Measurements from ENCODE around the gene LDLRAD2. TPM values are rescaled to one million over a fixed set of nuclear protein-coding genes. Genes with fewer than 3 reads are reported as not detected.
"Not testable (repeated sequence)": the region's sequence is repeated elsewhere in the genome, so short reads cannot be mapped to it uniquely, and the experiment has no call there.

The LDLRAD2 gene
- total RNA-seq, 1 donor from 2014 or later: not detected

DNA sequence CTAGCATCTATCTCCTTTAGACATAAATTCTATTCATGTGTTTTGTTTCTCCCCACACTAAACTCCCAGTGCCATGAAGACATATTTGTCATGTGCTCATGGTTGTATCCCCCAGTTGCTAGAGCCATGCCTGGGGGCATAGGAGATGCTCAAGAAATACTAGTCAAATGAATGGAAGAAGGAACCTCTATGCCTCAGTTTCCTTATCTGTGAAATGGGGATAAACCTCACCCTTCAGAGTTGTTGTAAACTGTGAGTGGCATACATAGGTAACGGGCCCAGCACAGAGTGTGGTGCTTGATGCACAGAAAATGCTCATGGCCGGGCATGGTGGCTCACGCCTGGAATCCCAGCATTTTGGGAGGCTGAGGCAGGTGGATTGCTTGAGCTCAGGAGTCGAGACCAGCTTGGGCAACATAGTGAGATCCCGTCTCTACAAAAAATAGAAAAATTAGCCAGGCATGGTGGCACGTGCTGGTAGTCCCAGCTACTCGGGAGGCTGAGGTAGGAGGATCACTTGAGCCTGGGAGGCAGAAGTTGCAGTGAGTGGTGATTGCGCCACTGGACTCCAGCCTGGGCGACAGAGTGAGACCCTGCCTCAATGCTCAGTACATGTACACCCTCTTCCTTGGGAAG is 8.7 kb downstream of the LDLRAD2 start:
- no peak for DNase-seq
- intact Hi-C loops (cut with DNase I): no loop called here
- no peak for ATAC-seq (ENCODE audit: poor library complexity)

DNA sequence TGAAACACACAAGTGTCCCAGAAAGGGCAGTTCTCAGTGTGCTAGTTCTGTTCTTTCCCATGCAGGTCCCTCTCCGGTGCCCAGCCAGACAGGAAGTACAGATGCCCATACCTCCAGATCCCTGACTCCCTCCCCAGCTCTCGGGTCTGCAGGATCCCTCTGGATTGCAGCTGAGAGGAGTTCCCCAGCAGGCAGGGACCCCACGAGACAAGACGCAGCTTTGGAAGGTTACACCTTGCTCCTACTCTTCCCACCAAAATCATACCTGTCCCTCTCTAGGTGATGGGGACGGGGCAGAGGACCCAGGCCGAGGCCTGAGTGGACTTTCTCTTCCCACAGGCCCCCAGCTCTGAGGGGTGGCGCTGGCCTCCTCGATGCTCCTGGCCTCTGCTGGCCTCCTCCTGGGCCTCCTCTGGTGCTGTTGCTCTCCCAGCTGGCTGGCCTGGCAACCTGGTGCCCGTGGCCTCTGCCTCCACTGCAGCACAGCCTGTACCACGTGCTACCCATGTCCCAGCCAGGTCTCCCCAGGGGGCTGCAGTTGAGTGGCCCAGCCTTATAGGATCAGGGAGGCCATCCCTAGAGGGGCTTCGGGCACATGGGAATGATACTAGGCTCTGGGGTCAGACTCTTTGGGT is 9.4 kb downstream of the LDLRAD2 start:
- intact Hi-C loops (cut with DNase I): no loop called here
- ATAC-seq (ENCODE audit: poor library complexity): no peak
- no peak for DNase-seq

- intact Hi-C loops (cut with DNase I): no loop called here
- ATAC-seq (ENCODE audit: poor library complexity) (peak; percentile 32), DNase-seq (no peak)
These were observed 10.3 kb downstream of the LDLRAD2 start for GRCh38 chr1:21822349-21822748.

- intact Hi-C loops (cut with DNase I): no loop called here
- no peak for DNase-seq
- ATAC-seq (ENCODE audit: poor library complexity): no peak
These were observed 11.3 kb downstream of the LDLRAD2 start for GRCh38 chr1:21823206-21823979.

GRCh38 chr1:21823980-21824702 is 12.1 kb downstream of the LDLRAD2 start:
- ATAC-seq (ENCODE audit: poor library complexity) (no peak), DNase-seq (no peak)
- intact Hi-C loops (cut with DNase I): no loop called here

DNA sequence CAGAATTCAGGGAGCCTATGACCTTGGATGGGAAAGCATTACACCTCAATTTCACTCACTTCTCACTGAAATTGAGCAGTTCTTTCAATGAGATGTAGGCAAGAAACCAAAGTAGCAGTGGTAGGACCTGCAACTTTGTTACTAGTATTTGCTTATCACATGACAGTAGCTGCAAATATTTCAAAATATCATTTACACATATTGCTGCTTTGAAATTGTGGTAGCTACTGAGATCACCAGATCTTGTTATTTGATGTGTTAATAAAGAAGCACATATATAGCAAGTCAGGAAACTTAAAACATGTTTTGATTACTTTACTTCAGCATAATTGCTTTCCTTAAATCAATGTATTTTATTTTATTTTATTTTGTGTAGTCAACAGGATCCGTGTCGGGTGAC is 12.9 kb downstream of the LDLRAD2 start:
- intact Hi-C loops (cut with DNase I): no loop called here
- no peak for ATAC-seq (ENCODE audit: poor library complexity)

DNA sequence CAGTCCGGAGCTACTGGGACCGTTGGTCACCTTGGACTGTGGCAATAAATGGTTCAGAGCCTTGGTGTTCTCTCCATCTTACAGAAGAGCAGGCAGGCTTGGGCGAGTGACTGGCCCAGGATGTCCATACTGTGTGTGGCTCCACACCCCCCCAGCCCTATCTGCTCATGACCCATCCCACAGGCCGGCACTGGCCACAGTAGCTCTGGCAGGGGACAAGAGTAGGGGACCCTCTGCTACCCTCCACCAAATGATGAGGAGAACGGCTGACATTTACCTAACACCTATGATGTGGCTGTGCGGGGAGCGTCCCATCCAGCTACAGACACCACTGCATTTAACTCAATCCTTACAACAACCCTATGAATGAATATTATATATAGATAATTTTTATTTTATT is 13.3 kb downstream of the LDLRAD2 start:
- DNase-seq: no peak

More for the DNA sequence above, 12.9 kb downstream of the LDLRAD2 start:
- no peak for DNase-seq

GRCh38 chr1:21826694-21827093 is 14.6 kb downstream of the LDLRAD2 start:
- not testable (repeated sequence) for DNase-seq

More for the DNA sequence above, 13.3 kb downstream of the LDLRAD2 start:
- intact Hi-C loops (cut with DNase I): no loop called here
- ATAC-seq (ENCODE audit: poor library complexity): no peak

DNA sequence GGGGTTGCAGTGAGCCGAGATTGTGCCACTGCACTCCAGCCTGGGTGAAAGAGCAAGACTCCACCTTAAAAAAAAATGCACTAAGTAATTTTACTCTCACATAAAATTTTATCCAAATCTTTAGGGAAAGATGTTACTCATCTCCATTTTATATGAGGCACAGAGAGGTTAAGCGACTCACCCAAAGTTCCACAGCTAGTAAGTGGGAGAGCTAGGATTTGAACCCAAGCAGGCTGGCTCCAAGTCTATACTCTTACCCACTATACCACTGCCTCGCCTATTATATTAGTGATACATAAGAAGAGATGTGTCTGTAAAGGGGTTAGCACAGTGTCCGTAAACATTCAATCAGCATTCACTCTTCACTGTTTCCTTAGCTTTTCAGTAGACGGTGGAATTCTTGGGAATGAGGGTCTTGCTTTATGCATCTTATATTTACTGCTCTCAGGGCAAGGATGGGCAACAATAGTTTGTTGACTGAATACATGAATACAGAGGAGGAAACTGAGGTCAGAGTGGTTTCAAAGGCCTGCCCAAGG is 15.1 kb downstream of the LDLRAD2 start:
- ATAC-seq (ENCODE audit: poor library complexity) (no peak), DNase-seq (no peak)
- intact Hi-C loops (cut with DNase I): no loop called here

More at GRCh38 chr1:21826694-21827093, 14.6 kb downstream of the LDLRAD2 start:
- intact Hi-C loops (cut with DNase I); ATAC-seq (ENCODE audit: poor library complexity): not testable (repeated sequence)

DNA sequence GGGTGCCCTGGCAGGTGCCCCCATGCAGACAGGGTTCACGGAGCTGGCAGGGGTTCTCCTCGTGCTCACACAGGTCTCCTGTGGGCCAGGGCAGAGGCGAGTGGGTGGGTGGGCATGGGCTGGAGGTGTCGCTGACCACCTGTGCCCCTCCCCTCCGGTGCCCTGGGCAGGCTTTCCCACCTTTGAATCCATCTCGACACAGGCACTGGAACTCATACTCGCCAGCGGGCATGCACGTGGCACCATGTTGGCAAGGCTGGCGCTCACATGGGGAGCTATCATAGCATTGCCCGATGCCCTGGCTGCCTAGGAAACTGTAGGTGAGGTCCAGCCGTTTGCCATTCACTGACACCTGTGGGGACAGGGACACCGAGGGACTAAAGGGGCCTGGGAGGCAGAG is 16.0 kb downstream of the LDLRAD2 start:
- ATAC-seq (ENCODE audit: poor library complexity) (no peak), DNase-seq (peak; percentile 39)
- intact Hi-C loops (cut with DNase I): no loop called here

DNA sequence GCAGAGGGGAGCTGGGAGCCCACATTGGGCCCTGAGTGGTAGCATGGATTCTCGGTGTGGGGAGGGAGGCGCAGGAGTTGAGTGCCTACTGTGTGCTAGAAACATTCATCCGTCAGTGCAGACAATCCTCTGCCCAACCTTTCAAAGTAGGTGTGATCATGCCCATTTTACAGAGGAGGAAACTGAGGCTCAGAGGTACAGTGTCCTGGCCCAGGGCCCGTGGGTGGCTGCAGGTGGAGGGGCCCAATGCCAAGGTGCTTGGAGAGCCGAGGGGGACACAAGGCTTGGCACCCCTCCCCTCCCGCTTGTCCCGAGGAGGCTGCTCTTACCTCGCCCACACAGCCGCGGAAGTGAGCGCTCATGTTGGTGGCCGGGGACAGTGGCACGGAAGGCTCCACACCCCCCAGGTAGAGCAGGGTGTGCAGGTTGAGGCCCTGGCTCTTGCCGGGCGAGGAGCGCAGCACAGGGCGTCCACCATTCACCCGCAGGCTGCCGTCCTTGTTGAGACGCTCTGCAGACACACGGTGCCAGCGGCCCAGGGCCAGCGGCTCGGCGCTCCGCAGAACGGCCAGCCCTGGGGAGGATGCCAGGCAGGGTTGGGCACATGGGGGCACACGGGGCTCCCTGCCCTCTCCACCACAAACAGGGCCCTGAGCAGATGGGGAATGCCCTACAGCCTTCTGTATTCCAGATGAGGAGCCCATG is 16.6 kb downstream of the LDLRAD2 start:
- DNase-seq: peak; percentile 37
- intact Hi-C loops (cut with DNase I): no loop called here
- ATAC-seq (ENCODE audit: poor library complexity): no peak

DNA sequence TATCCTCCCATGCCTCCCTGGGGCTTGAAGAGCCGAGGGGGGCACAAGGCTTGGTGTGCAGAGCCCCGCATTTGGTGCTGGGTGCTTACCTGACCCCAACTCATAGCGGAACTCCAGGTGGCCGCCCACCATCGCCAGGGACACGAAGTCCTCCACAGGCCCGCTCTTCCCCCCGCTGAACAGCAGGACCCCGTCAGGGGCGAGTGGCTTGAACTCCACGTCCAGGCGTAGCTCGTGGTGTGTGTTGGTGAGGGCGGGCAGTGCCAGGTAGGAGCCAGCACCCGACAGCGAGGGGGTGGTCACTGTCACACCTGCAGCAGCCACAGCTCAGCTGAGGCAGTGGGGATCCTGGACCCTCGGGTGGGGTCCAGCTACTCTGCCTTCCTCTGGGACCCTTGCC is 17.2 kb downstream of the LDLRAD2 start:
- intact Hi-C loops (cut with DNase I): no loop called here
- DNase-seq: peak; percentile 30
- ATAC-seq (ENCODE audit: poor library complexity): no peak

GRCh38 chr1:21830792-21831453 is 18.9 kb downstream of the LDLRAD2 start:
- DNase-seq (no peak), ATAC-seq (ENCODE audit: poor library complexity) (peak; percentile 3)
- intact Hi-C loops (cut with DNase I): no loop called here

DNA sequence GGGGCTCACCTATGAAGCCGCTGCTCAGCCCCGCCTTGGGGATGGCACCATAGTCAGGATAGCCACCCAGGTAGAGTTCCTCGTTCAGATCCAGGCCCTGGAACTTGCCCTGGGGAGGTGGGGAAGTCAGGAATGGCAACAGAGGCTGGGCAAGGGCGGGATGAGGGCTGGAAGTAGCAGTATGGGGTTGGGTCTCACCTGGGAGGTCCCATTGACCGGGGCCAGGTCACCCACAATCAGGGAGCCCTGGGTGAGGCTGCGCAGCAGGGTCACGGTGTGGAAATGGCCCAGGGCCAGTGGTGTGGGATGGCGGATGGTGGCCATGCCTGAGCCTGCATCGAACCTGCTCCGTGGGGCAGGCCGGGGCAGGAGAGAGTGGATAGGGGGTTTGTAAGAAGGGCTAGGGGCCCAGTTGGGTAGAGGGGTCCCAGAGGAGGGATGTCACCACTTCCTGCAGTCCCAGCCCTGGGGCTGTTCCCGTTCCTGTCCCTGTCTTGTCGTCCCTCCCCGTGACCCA is 19.4 kb downstream of the LDLRAD2 start:
- intact Hi-C loops (cut with DNase I): no loop called here
- no peak for ATAC-seq (ENCODE audit: poor library complexity)
- no peak for DNase-seq

DNA sequence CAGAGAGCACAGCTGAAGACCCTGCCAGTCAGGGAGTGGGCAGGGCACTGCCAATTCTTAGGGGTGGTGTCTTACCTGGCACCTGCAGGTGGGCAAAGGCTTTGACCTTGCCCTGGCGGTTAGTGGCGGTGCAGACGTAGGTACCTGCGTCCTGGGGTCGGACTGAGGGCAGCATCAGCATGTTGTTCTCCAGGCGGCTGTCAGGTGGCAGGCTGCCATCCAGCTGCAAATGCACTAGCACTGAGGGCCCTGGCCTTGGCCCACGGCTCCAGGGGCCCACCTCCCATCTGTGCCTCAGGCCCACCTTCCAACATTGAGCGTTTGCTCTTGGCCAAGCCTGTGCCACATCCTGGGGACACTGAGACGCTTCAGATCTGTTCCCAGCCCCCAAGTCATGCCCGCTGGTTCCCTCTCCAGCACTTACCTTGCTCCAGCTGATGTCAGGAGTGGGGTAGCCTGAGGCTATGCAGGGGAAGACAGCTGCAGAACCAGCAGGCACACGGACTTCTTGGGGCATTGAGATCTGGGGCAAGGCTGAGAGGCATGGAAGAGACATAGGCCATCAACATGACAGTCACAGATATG is 21.4 kb downstream of the LDLRAD2 start:
- peak; percentile 37 for DNase-seq
- intact Hi-C loops (cut with DNase I): no loop called here
- no peak for ATAC-seq (ENCODE audit: poor library complexity)

DNA sequence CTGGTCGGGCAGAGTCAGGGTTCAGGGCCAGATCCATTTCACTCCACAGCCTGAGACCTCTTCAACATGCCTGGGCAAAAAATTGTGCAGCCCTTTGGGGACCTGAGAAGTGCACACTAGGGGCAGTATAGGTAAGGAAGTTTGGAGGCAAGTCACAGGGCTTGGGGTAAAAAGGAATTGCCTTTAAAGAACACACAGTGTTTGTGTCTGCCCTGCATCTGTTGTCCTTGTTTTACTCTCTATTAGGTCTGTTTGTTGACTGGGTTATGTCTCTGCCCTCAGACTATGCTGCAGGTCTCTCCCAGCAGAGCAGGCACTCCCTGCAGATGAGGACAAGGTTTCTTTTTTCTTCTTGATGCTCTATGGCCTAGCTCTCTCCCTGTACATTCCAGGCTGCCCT is 22.0 kb downstream of the LDLRAD2 start:
- intact Hi-C loops (cut with DNase I): no loop called here
- DNase-seq: no peak
- ATAC-seq (ENCODE audit: poor library complexity): no peak

GRCh38 chr1:21834666-21835065 is 22.6 kb downstream of the LDLRAD2 start:
- DNase-seq: peak; percentile 30
- intact Hi-C loops (cut with DNase I): no loop called here
- no peak for ATAC-seq (ENCODE audit: poor library complexity)

Data from Right ventricle myocardium superior (tissue), 1 donor.